H9 (cell line): ENCODE data around the gene PPFIA4. TPM values are rescaled to one million over a fixed set of nuclear protein-coding genes. Genes with fewer than 3 reads are reported as not detected.

Experiments
- DNase-seq: peaks from one replicate; pipeline ENCODE4 v3.0.0-alpha.2; 2017
- H2AFZ ChIP-seq: one replicate; pipeline ENCODE4 v1.6.1; 2013; ENCODE audit warnings: mild to moderate bottlenecking, low read length, control low read depth, moderate library complexity
- H2AK5ac ChIP-seq: 2 replicates; pipeline ENCODE4 v1.6.1; 2013; ENCODE audit warnings: low read length, control low read depth, mixed read lengths; ENCODE audit not compliant: insufficient read length
- H2BK120ac ChIP-seq: one replicate; pipeline ENCODE4 v1.6.1; 2013; ENCODE audit warnings: low read depth, mild to moderate bottlenecking, low read length, control low read depth, inconsistent platforms; ENCODE audit not compliant: poor library complexity, severe bottlenecking
- H2BK12ac ChIP-seq: 2 replicates; pipeline ENCODE4 v1.6.1; 2013; ENCODE audit warnings: low read length, control low read depth, mixed read lengths, low read depth; ENCODE audit not compliant: insufficient read length
- H2BK15ac ChIP-seq: 2 replicates; pipeline ENCODE4 v1.6.1; 2013; ENCODE audit warnings: low read depth, low read length, control low read depth
- H2BK20ac ChIP-seq: one replicate; pipeline ENCODE4 v1.6.1; 2013; ENCODE audit warnings: low read depth, mild to moderate bottlenecking, low read length, control low read depth, inconsistent platforms; ENCODE audit not compliant: poor library complexity, severe bottlenecking
- H2BK5ac ChIP-seq: 2 replicates; pipeline ENCODE4 v1.6.1; 2013; ENCODE audit warnings: low read length, control low read depth, mixed read lengths; ENCODE audit not compliant: insufficient read length
- H3K14ac ChIP-seq: 2 replicates; pipeline ENCODE4 v1.6.1; 2013; ENCODE audit warnings: low read length, control low read depth; ENCODE audit not compliant: insufficient read depth
- H3K18ac ChIP-seq: 2 replicates; pipeline ENCODE4 v1.6.1; 2013; ENCODE audit warnings: low read depth, mild to moderate bottlenecking, mixed read lengths, low read length, control low read depth; ENCODE audit not compliant: insufficient read length
- H3K23ac ChIP-seq: 2 replicates; pipeline ENCODE4 v1.6.1; 2013; ENCODE audit warnings: low read length, control low read depth, mixed read lengths, low read depth; ENCODE audit not compliant: insufficient read length
- H3K23me2 ChIP-seq: 2 replicates; pipeline ENCODE4 v1.6.1; 2013; ENCODE audit warnings: low read depth, mild to moderate bottlenecking, mixed read lengths, low read length, control low read depth; ENCODE audit not compliant: insufficient read length, poor library complexity, severe bottlenecking
- H3K27ac ChIP-seq: 2 replicates; pipeline ENCODE4 v1.5.1; 2013; ENCODE audit warnings: low read length, control low read depth, mixed read lengths, low read depth; ENCODE audit not compliant: insufficient read length
- H3K27me3 ChIP-seq: 2 replicates; pipeline ENCODE4 v1.6.1; 2013; ENCODE audit warnings: low read length, control low read depth, inconsistent platforms; ENCODE audit not compliant: insufficient read depth
- H3K4ac ChIP-seq: 2 replicates; pipeline ENCODE4 v1.6.1; 2013; ENCODE audit warnings: low read depth, mild to moderate bottlenecking, control low read depth, inconsistent platforms, low read length, moderate library complexity
- H3K4me1 ChIP-seq: 2 replicates; pipeline ENCODE4 v1.6.1; 2013; ENCODE audit warnings: low read length, control low read depth, inconsistent platforms; ENCODE audit not compliant: insufficient read depth
- H3K4me2 ChIP-seq: 2 replicates; pipeline ENCODE4 v1.6.1; 2013; ENCODE audit warnings: low read length, control low read depth, mixed read lengths; ENCODE audit not compliant: insufficient read length, insufficient read depth
- H3K56ac ChIP-seq: 2 replicates; pipeline ENCODE4 v1.6.1; 2013; ENCODE audit warnings: low read depth, mild to moderate bottlenecking, mixed read lengths, low read length, control low read depth; ENCODE audit not compliant: insufficient read length
- H3K79me1 ChIP-seq: 2 replicates; pipeline ENCODE4 v1.6.1; 2013; ENCODE audit warnings: low read depth, mild to moderate bottlenecking, moderate library complexity, low read length, control low read depth, inconsistent platforms; ENCODE audit not compliant: insufficient read depth, poor library complexity, severe bottlenecking
- H3K79me2 ChIP-seq: 2 replicates; pipeline ENCODE4 v1.6.1; 2013; ENCODE audit warnings: low read length, control low read depth, inconsistent platforms; ENCODE audit not compliant: insufficient read depth
- H3K9ac ChIP-seq: 2 replicates; pipeline ENCODE4 v1.6.1; 2013; ENCODE audit warnings: low read length, control low read depth, mixed read lengths; ENCODE audit not compliant: insufficient read length; ENCODE audit errors: extremely low read depth
- H3K9me3 ChIP-seq: one replicate; pipeline ENCODE4 v1.6.1; 2013; ENCODE audit warnings: low read depth, low read length, inconsistent platforms; ENCODE audit not compliant: control insufficient read depth
- H3T11ph ChIP-seq: one replicate; pipeline ENCODE4 v1.6.1; 2013; ENCODE audit warnings: mild to moderate bottlenecking, low read length, control low read depth, inconsistent platforms
- H4K20me1 ChIP-seq: one replicate; pipeline ENCODE4 v1.6.1; 2013; ENCODE audit not compliant: control insufficient read depth, insufficient read length, insufficient read depth
- H4K5ac ChIP-seq: 2 replicates; pipeline ENCODE4 v1.6.1; 2013; ENCODE audit warnings: low read depth, mild to moderate bottlenecking, mixed read lengths, low read length, control low read depth; ENCODE audit not compliant: insufficient read length
- H4K8ac ChIP-seq: replicated peaks from 2 replicates; pipeline ENCODE4 v1.6.1; 2013; ENCODE audit warnings: low read length, control low read depth, mixed read lengths, low read depth; ENCODE audit not compliant: insufficient read length
- H4K91ac ChIP-seq: 2 replicates; pipeline ENCODE4 v1.6.1; 2013; ENCODE audit warnings: low read depth, mild to moderate bottlenecking, moderate library complexity, mixed read lengths, low read length, control low read depth; ENCODE audit not compliant: insufficient read length
- H3K27ac Mint-ChIP-seq, 3 experiments: 2 replicates in 2 of 3; 3 replicates in 1 of 3; pipeline ENCODE4 v1.8.0; 2020 to 2021; ENCODE audit warnings: mixed read lengths in 3 of 3, mild to moderate bottlenecking in 1 of 3, moderate library complexity in 1 of 3
- H3K27me3 Mint-ChIP-seq: 2 replicates; pipeline ENCODE4 v1.8.0; 2021; ENCODE audit warnings: low read depth, mild to moderate bottlenecking, moderate library complexity, mixed read lengths
- H3K36me3 Mint-ChIP-seq, 3 experiments: 2 replicates in 2 of 3; 3 replicates in 1 of 3; pipeline ENCODE4 v1.8.0; 2020 to 2021; ENCODE audit warnings: low read depth in 3 of 3, mixed read lengths in 3 of 3; ENCODE audit not compliant: insufficient read depth in 1 of 3
- H3K4me1 Mint-ChIP-seq, 2 experiments: 2 replicates each; pipeline ENCODE4 v1.8.0; 2020; ENCODE audit warnings: mixed read lengths in 2 of 2
- H3K4me3 Mint-ChIP-seq, 2 experiments: 2 replicates in 1 of 2; 3 replicates in 1 of 2; pipeline ENCODE4 v1.8.0; 2020 to 2021; ENCODE audit warnings: mild to moderate bottlenecking in 2 of 2, mixed read lengths in 2 of 2, moderate library complexity in 1 of 2
- H3K9me3 Mint-ChIP-seq, 2 experiments: 2 replicates in 1 of 2; 3 replicates in 1 of 2; pipeline ENCODE4 v1.8.0; 2020; ENCODE audit warnings: mild to moderate bottlenecking in 2 of 2, mixed read lengths in 2 of 2, moderate library complexity in 1 of 2
- CTCF ChIP-seq: fragments of 200-600 bp; sonication (generic); conservative IDR thresholded peaks from 3 replicates; pipeline ENCODE4 v1.8.0; 2021; ENCODE audit warnings: antibody characterized with exemption, mild to moderate bottlenecking
- WGBS: extraction: QIAGEN DNeasy Blood & Tissue Kit; methylation state at CpG from one replicate; pipeline ENCODE4 v1.1.7; 2013; ENCODE audit warnings: missing lambda C conversion rate, low lambda C conversion rate, mixed read lengths; ENCODE audit not compliant: insufficient read length; ENCODE audit errors: extremely low coverage; 5-methylcytosine and 5-hydroxymethylcytosine counted together
- total RNA-seq: library from RNA; stranded (reverse); gene quantifications from 2 replicates; pipeline ENCODE4 v1.2.1, GENCODE V29; 2021

PPFIA4 gene
- total RNA-seq, 1 experiment from 2014 or later: 3.9 TPM

- no peak overlapping the region for H3K14ac ChIP-seq
- H3K36me3 Mint-ChIP-seq: peaks cover 1 to 11% (median 2%) of the 10 kb centered on the region in 3 experiments; a peak in 5 of 7 replicates
- no peak overlapping the region for H3K23ac ChIP-seq
- no peak overlapping the region for H3K9ac ChIP-seq
- no peaks in the 10 kb centered on the region for H3K79me1 ChIP-seq
- H3K4me3 Mint-ChIP-seq: no peak overlapping the region; a peak in 1 of 5 replicates
- H2BK15ac ChIP-seq: no peak overlapping the region
- H2BK120ac ChIP-seq: no peak overlapping the region
- H2BK5ac ChIP-seq: no peak overlapping the region
- H4K5ac ChIP-seq: no peak overlapping the region
- no peak overlapping the region for H4K8ac ChIP-seq
- no peak overlapping the region for H2AFZ ChIP-seq
- no peak overlapping the region for H4K91ac ChIP-seq
- no peak overlapping the region for H2BK20ac ChIP-seq
- H3K27ac ChIP-seq: no peak overlapping the region
- H3T11ph ChIP-seq: no peak overlapping the region
- no peak overlapping the region for H2AK5ac ChIP-seq
- no CpG with 5 or more reads among the region's 10 CpGs for WGBS
- no peaks in the 10 kb centered on the region for H3K79me2 ChIP-seq
- no peak overlapping the region for H2BK12ac ChIP-seq
- TF ChIP-seq CTCF: no peak
- no peak overlapping the region for H3K18ac ChIP-seq
- H3K4me1 ChIP-seq: peaks cover 7% of the 10 kb centered on the region; the same call in 1 of the 2 replicates
- peaks cover 3% of the 10 kb centered on the region for H3K27me3 Mint-ChIP-seq
- H3K56ac ChIP-seq: no peak overlapping the region
- peaks cover 2% of the 10 kb centered on the region for H4K20me1 ChIP-seq
- no peaks in the 10 kb centered on the region for H3K27me3 ChIP-seq
- no peak overlapping the region for H3K4me2 ChIP-seq
- no peak overlapping the region for H3K27ac Mint-ChIP-seq
- H3K4ac ChIP-seq: no peak overlapping the region
- DNase-seq: no peak
- no peaks in the 10 kb centered on the region for H3K9me3 ChIP-seq
- peaks cover 18 to 23% of the 10 kb centered on the region in 2 experiments for H3K4me1 Mint-ChIP-seq
- H3K9me3 Mint-ChIP-seq: no peaks in the 10 kb centered on the region
- H3K23me2 ChIP-seq: no peaks in the 10 kb centered on the region
These were observed 8.3 kb downstream of the PPFIA4 start for GRCh38 chr1:203034422-203035110.
